SK-N-SH treated with all-trans-retinoic acid at 6 μM for 48 hours (cell line): Measurements from ENCODE around the gene BRICD5.

Experiments
- ATAC-seq: fragments of 200-7000 bp; cut with Tn5 transposase; 3 replicates; pipeline ENCODE4 v1.9.1; 2020; ENCODE audit warnings: mild to moderate bottlenecking, moderate library complexity
- ARNTL ChIP-seq: fragments of 450-650 bp; formaldehyde crosslinking; IDR thresholded peaks from 2 replicates; pipeline ENCODE4 v1.5.0; 2020; ENCODE audit warnings: low read depth, mild to moderate bottlenecking, moderate library complexity, borderline replicate concordance
- BACH2 ChIP-seq: fragments of 250-450 bp; sonication (Bioruptor Pico); IDR thresholded peaks from 2 replicates; pipeline ENCODE4 v1.9.0; 2021; ENCODE audit warnings: mild to moderate bottlenecking, borderline replicate concordance
- CSDC2 ChIP-seq: fragments of 250-450 bp; sonication (Bioruptor Pico); IDR thresholded peaks from 2 replicates; pipeline ENCODE4 v1.5.0; 2020; ENCODE audit warnings: mild to moderate bottlenecking, moderate library complexity
- GLIS3 ChIP-seq: fragments of 250-450 bp; sonication (Bioruptor Pico); IDR thresholded peaks from 2 replicates; pipeline ENCODE4 v1.5.0; 2020; ENCODE audit warnings: mild to moderate bottlenecking, moderate library complexity
- ISL1 ChIP-seq: fragments of 250-450 bp; sonication (Bioruptor Pico); IDR thresholded peaks from 2 replicates; pipeline ENCODE4 v2.1.2; 2022; ENCODE audit warnings: mild to moderate bottlenecking, moderate library complexity
- OSR1 ChIP-seq: fragments of 250-450 bp; sonication (Bioruptor Pico); IDR thresholded peaks from 2 replicates; pipeline ENCODE4 v1.8.0; 2022; ENCODE audit warnings: moderate library complexity, mild to moderate bottlenecking, inconsistent platforms
- PPARA ChIP-seq: fragments of 250-450 bp; sonication (Bioruptor Pico); IDR thresholded peaks from 2 replicates; pipeline ENCODE4 v1.5.0; 2020; ENCODE audit warnings: mild to moderate bottlenecking, borderline replicate concordance
- RARB ChIP-seq: fragments of 250-450 bp; sonication (Bioruptor Pico); IDR thresholded peaks from 2 replicates; pipeline ENCODE4 v1.8.0; 2021; ENCODE audit warnings: mild to moderate bottlenecking, moderate library complexity
- SNAI2 ChIP-seq: fragments of 250-450 bp; sonication (Bioruptor Pico); IDR thresholded peaks from 2 replicates; pipeline ENCODE4 v1.5.0; 2020; ENCODE audit warnings: mild to moderate bottlenecking, moderate library complexity
- TCF4 ChIP-seq: fragments of 250-450 bp; sonication (Bioruptor Pico); IDR thresholded peaks from 2 replicates; pipeline ENCODE4 v1.8.0; 2021; ENCODE audit warnings: mild to moderate bottlenecking, moderate library complexity, borderline replicate concordance
- TOX ChIP-seq: fragments of 250-450 bp; sonication (Bioruptor Pico); IDR thresholded peaks from 2 replicates; pipeline ENCODE4 v1.8.0; 2021; ENCODE audit warnings: mild to moderate bottlenecking, moderate library complexity, borderline replicate concordance
- ZC3H10 ChIP-seq: fragments of 250-450 bp; sonication (Bioruptor Pico); IDR thresholded peaks from 2 replicates; pipeline ENCODE4 v1.5.1; 2021; ENCODE audit warnings: mild to moderate bottlenecking, moderate library complexity
- ZFP3 ChIP-seq: fragments of 250-450 bp; sonication (Bioruptor Pico); IDR thresholded peaks from 2 replicates; pipeline ENCODE4 v1.5.0; 2020; ENCODE audit warnings: mild to moderate bottlenecking, moderate library complexity
- ZFP30 ChIP-seq: fragments of 450-650 bp; formaldehyde crosslinking; IDR thresholded peaks from 2 replicates; pipeline ENCODE4 v1.5.0; 2022; ENCODE audit warnings: mild to moderate bottlenecking, moderate library complexity
- ZNF565 ChIP-seq: fragments of 450-650 bp; formaldehyde crosslinking; conservative IDR thresholded peaks from 2 replicates; pipeline ENCODE4 v1.5.0; 2020; ENCODE audit warnings: low read depth, mild to moderate bottlenecking, moderate library complexity
- ZNF70 ChIP-seq: fragments of 450-650 bp; formaldehyde crosslinking; IDR thresholded peaks from 2 replicates; pipeline ENCODE4 v1.5.0; 2020; ENCODE audit warnings: mild to moderate bottlenecking, moderate library complexity
- ZNF8 ChIP-seq: fragments of 450-650 bp; formaldehyde crosslinking; IDR thresholded peaks from 2 replicates; pipeline ENCODE4 v1.5.0; 2020; ENCODE audit warnings: mild to moderate bottlenecking, moderate library complexity
- TF ChIP-seq, protein P1 (sequence below): fragments of 250-450 bp; sonication (Bioruptor Pico); IDR thresholded peaks from 2 replicates; pipeline ENCODE4 v1.8.0; 2021; ENCODE audit warnings: low read depth, mild to moderate bottlenecking, moderate library complexity, borderline replicate concordance
- TF ChIP-seq, protein P2 (sequence below): fragments of 250-450 bp; sonication (Bioruptor Pico); IDR thresholded peaks from 2 replicates; pipeline ENCODE4 v1.5.1; 2021; ENCODE audit warnings: mild to moderate bottlenecking, moderate library complexity
- TF ChIP-seq, protein P3 (sequence below): fragments of 250-450 bp; sonication (Bioruptor Pico); IDR thresholded peaks from 2 replicates; pipeline ENCODE4 v1.5.0; 2020; ENCODE audit warnings: mild to moderate bottlenecking, moderate library complexity
- TF ChIP-seq, protein P4 (sequence below): fragments of 250-450 bp; sonication (Bioruptor Pico); IDR thresholded peaks from 2 replicates; pipeline ENCODE4 v1.8.0; 2020; ENCODE audit warnings: mild to moderate bottlenecking, moderate library complexity, borderline replicate concordance
- TF ChIP-seq, protein P5 (sequence below): fragments of 250-450 bp; sonication (Bioruptor Pico); IDR thresholded peaks from 2 replicates; pipeline ENCODE4 v1.5.1; 2020; ENCODE audit warnings: low read depth, mild to moderate bottlenecking, moderate library complexity

Gene BRICD5

DNA sequence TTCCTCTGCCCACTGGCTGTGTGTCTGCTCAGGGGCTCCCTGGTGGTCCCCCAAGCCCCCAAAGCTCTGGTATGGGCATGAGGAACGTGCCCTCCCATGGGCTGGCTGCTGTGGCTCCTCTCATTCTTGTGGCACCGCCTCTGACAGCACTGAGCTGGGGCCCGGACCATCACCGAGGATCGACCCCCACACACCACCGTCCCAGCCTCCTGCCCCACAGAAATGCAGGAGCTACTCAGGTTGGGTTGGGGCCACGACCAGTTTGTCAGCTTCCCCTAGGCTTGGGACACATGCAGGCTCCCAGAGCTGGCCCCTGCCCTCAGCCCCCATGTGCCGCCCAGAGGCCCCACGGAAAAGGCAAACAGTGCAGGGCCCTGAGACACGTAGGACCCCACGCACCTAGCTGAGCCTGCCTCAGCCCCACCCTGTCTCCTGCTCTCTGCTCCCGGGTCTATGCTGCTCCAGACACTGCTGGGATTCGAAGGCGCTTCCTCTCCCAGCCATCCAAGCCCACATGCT, 11.0 kb downstream of the BRICD5 start:
- no peak for ATAC-seq
- no peak for TF ChIP-seq TCF4 (CRISPR knock-in tag)
- TF ChIP-seq ARNTL (CRISPR knock-in tag) = no peak
- no peak for TF ChIP-seq PPARA (CRISPR knock-in tag)
- TF ChIP-seq CSDC2 (CRISPR knock-in tag) = no peak
- no peak for TF ChIP-seq ZFP30 (CRISPR knock-in tag)
- TF ChIP-seq SNAI2 = no peak
- TF ChIP-seq, protein P1, sequence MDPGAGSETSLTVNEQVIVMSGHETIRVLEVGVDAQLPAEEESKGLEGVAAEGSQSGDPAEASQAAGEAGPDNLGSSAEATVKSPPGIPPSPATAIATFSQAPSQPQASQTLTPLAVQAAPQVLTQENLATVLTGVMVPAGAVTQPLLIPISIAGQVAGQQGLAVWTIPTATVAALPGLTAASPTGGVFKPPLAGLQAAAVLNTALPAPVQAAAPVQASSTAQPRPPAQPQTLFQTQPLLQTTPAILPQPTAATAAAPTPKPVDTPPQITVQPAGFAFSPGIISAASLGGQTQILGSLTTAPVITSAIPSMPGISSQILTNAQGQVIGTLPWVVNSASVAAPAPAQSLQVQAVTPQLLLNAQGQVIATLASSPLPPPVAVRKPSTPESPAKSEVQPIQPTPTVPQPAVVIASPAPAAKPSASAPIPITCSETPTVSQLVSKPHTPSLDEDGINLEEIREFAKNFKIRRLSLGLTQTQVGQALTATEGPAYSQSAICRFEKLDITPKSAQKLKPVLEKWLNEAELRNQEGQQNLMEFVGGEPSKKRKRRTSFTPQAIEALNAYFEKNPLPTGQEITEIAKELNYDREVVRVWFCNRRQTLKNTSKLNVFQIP = no peak
- TF ChIP-seq, protein P2, sequence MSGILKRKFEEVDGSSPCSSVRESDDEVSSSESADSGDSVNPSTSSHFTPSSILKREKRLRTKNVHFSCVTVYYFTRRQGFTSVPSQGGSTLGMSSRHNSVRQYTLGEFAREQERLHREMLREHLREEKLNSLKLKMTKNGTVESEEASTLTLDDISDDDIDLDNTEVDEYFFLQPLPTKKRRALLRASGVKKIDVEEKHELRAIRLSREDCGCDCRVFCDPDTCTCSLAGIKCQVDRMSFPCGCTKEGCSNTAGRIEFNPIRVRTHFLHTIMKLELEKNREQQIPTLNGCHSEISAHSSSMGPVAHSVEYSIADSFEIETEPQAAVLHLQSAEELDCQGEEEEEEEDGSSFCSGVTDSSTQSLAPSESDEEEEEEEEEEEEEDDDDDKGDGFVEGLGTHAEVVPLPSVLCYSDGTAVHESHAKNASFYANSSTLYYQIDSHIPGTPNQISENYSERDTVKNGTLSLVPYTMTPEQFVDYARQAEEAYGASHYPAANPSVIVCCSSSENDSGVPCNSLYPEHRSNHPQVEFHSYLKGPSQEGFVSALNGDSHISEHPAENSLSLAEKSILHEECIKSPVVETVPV (CRISPR knock-in tag) = no peak
- TF ChIP-seq, protein P3, sequence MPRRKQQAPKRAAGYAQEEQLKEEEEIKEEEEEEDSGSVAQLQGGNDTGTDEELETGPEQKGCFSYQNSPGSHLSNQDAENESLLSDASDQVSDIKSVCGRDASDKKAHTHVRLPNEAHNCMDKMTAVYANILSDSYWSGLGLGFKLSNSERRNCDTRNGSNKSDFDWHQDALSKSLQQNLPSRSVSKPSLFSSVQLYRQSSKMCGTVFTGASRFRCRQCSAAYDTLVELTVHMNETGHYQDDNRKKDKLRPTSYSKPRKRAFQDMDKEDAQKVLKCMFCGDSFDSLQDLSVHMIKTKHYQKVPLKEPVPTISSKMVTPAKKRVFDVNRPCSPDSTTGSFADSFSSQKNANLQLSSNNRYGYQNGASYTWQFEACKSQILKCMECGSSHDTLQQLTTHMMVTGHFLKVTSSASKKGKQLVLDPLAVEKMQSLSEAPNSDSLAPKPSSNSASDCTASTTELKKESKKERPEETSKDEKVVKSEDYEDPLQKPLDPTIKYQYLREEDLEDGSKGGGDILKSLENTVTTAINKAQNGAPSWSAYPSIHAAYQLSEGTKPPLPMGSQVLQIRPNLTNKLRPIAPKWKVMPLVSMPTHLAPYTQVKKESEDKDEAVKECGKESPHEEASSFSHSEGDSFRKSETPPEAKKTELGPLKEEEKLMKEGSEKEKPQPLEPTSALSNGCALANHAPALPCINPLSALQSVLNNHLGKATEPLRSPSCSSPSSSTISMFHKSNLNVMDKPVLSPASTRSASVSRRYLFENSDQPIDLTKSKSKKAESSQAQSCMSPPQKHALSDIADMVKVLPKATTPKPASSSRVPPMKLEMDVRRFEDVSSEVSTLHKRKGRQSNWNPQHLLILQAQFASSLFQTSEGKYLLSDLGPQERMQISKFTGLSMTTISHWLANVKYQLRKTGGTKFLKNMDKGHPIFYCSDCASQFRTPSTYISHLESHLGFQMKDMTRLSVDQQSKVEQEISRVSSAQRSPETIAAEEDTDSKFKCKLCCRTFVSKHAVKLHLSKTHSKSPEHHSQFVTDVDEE = no peak
- TF ChIP-seq, protein P4, sequence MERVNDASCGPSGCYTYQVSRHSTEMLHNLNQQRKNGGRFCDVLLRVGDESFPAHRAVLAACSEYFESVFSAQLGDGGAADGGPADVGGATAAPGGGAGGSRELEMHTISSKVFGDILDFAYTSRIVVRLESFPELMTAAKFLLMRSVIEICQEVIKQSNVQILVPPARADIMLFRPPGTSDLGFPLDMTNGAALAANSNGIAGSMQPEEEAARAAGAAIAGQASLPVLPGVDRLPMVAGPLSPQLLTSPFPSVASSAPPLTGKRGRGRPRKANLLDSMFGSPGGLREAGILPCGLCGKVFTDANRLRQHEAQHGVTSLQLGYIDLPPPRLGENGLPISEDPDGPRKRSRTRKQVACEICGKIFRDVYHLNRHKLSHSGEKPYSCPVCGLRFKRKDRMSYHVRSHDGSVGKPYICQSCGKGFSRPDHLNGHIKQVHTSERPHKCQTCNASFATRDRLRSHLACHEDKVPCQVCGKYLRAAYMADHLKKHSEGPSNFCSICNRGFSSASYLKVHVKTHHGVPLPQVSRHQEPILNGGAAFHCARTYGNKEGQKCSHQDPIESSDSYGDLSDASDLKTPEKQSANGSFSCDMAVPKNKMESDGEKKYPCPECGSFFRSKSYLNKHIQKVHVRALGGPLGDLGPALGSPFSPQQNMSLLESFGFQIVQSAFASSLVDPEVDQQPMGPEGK (CRISPR knock-in tag) = no peak
- no peak for TF ChIP-seq ZNF565
- TF ChIP-seq, protein P5, sequence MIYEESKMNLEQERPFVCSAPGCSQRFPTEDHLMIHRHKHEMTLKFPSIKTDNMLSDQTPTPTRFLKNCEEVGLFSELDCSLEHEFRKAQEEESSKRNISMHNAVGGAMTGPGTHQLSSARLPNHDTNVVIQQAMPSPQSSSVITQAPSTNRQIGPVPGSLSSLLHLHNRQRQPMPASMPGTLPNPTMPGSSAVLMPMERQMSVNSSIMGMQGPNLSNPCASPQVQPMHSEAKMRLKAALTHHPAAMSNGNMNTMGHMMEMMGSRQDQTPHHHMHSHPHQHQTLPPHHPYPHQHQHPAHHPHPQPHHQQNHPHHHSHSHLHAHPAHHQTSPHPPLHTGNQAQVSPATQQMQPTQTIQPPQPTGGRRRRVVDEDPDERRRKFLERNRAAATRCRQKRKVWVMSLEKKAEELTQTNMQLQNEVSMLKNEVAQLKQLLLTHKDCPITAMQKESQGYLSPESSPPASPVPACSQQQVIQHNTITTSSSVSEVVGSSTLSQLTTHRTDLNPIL (CRISPR knock-in tag) = no peak
- no peak for TF ChIP-seq BACH2
- no peak for TF ChIP-seq ZFP3 (CRISPR knock-in tag)
- no peak for TF ChIP-seq ISL1
- TF ChIP-seq TOX (CRISPR knock-in tag) = no peak
- no peak for TF ChIP-seq ZC3H10 (CRISPR knock-in tag)
- TF ChIP-seq, all 23 proteins: peak for 0

DNA sequence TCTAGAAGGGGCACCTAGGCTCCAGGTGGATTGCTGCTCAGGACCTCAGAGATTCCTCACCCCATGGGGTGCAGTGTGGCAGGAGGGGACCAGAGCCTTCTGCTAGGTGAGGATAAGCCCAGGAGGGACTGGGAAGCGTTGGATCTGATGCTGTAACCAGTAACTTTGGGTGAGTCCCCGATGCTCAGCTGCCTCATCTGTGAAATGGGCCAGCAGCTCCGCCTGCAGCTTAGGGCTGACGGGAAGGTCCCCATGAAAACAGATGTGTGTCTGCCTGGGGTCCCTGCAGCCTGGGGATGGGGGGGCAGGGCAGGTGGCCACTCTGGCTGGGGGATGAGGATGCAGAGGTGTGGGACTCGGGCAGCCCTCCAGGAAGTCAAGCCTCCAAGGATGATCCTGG, 11.6 kb downstream of the BRICD5 start:
- no peak for ATAC-seq
- TF ChIP-seq CSDC2 (CRISPR knock-in tag) = no peak
- TF ChIP-seq ARNTL (CRISPR knock-in tag) = no peak
- TF ChIP-seq ZNF70 (CRISPR knock-in tag) = no peak
- TF ChIP-seq, protein P4 (CRISPR knock-in tag) = no peak
- TF ChIP-seq TOX (CRISPR knock-in tag) = no peak
- TF ChIP-seq ZNF565 = no peak

DNA sequence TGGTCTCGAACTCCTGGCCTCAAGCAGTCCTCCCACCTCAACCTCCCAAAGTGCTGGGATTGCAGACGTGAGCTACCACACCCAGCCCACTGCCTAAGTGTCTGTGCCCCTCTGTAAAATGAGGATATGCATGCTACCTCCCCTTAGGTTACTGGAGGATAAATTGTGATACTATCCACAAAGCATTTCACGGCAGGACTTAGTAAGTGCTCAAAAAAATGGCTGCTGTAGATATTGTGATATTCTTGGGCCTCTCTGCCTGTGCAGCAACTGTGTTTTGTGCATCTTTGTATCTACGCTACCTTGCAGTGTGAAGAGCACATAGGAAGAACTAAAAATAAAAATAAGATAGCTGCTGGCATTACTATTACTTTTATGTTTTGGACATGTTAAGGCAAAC, 12.4 kb downstream of the BRICD5 start:
- TF ChIP-seq GLIS3 (no peak), ISL1 (no peak), BACH2 (no peak), OSR1 (no peak), ZFP30 (CRISPR knock-in tag) (no peak), ZNF8 (CRISPR knock-in tag) (no peak), RARB (no peak)
- no peak for ATAC-seq
